Neural progenitor cell (in vitro differentiated cells): Measurements from ENCODE around the gene EXOSC7. TPM values are rescaled to one million over a fixed set of nuclear protein-coding genes. Genes with fewer than 3 reads are reported as not detected.

Experiments
- DNase-seq: peaks from one replicate; pipeline ENCODE4 v3.0.0-alpha.2; 2016; ENCODE audit warnings: low spot score
- H2AFZ ChIP-seq: fragments of 200-600 bp; sonication (generic); replicated peaks from 2 replicates; pipeline ENCODE4 v1.6.1; 2016; ENCODE audit warnings: antibody characterized with exemption
- H3F3A ChIP-seq: fragments of 200-600 bp; sonication (generic); 2 replicates; pipeline ENCODE4 v1.6.1; 2016; ENCODE audit warnings: antibody characterized with exemption, low read depth
- H3K27ac ChIP-seq: fragments of 200-600 bp; sonication (generic); 2 replicates; pipeline ENCODE4 v1.5.1; 2016; ENCODE audit warnings: mild to moderate bottlenecking
- H3K27me3 ChIP-seq: fragments of 200-600 bp; sonication (generic); 2 replicates; pipeline ENCODE4 v1.6.1; 2016; ENCODE audit warnings: mild to moderate bottlenecking, moderate library complexity
- H3K36me3 ChIP-seq: fragments of 200-600 bp; sonication (generic); 2 replicates; pipeline ENCODE4 v1.5.1; 2016
- H3K4me1 ChIP-seq: fragments of 200-600 bp; sonication (generic); 2 replicates; pipeline ENCODE4 v1.6.1; 2016; ENCODE audit warnings: mixed run types
- H3K4me2 ChIP-seq: fragments of 200-600 bp; sonication (generic); 2 replicates; pipeline ENCODE4 v1.6.1; 2016
- H3K4me3 ChIP-seq: fragments of 200-600 bp; sonication (generic); 2 replicates; pipeline ENCODE4 v1.5.1; 2016
- H3K79me2 ChIP-seq: fragments of 200-600 bp; sonication (generic); 2 replicates; pipeline ENCODE4 v1.6.1; 2016; ENCODE audit warnings: low read depth
- H3K9ac ChIP-seq: fragments of 200-600 bp; sonication (generic); 2 replicates; pipeline ENCODE4 v1.6.1; 2016
- H3K9me3 ChIP-seq: fragments of 200-600 bp; sonication (generic); 2 replicates; pipeline ENCODE4 v1.5.1; 2016; ENCODE audit warnings: low read depth
- H4K20me1 ChIP-seq: fragments of 200-600 bp; sonication (generic); 2 replicates; pipeline ENCODE4 v1.6.1; 2016; ENCODE audit warnings: low read depth
- H3K27ac Mint-ChIP-seq: 3 replicates; pipeline ENCODE4 v1.8.0; 2021; ENCODE audit warnings: mixed read lengths
- H3K27me3 Mint-ChIP-seq: 2 replicates; pipeline ENCODE4 v1.8.0; 2022; ENCODE audit warnings: low read depth, mild to moderate bottlenecking, inconsistent platforms, moderate library complexity, mixed read lengths; ENCODE audit not compliant: insufficient read depth
- H3K36me3 Mint-ChIP-seq: 3 replicates; pipeline ENCODE4 v1.8.0; 2021; ENCODE audit warnings: mixed read lengths
- H3K4me1 Mint-ChIP-seq: 3 replicates; pipeline ENCODE4 v1.8.0; 2021; ENCODE audit warnings: mixed read lengths
- H3K4me3 Mint-ChIP-seq: 3 replicates; pipeline ENCODE4 v1.8.0; 2021; ENCODE audit warnings: mild to moderate bottlenecking, moderate library complexity, mixed read lengths
- H3K9me3 Mint-ChIP-seq: 3 replicates; pipeline ENCODE4 v1.8.0; 2020; ENCODE audit warnings: mixed read lengths
- CTCF ChIP-seq: fragments of 200-600 bp; sonication (generic); IDR thresholded peaks from 2 replicates; pipeline ENCODE4 v1.5.1; 2017; ENCODE audit warnings: antibody characterized with exemption, mild to moderate bottlenecking
- EZH2 ChIP-seq: fragments of 200-600 bp; sonication (generic); IDR thresholded peaks from 2 replicates; pipeline ENCODE4 v1.6.1; 2017; ENCODE audit warnings: antibody characterized with exemption, mild to moderate bottlenecking, moderate library complexity
- EZH2phosphoT487 ChIP-seq: fragments of 200-600 bp; sonication (generic); IDR thresholded peaks from 2 replicates; pipeline ENCODE4 v1.6.1; 2017; ENCODE audit warnings: antibody characterized with exemption
- total RNA-seq: library from RNA; depleted of rRNA; stranded (reverse); fragments of >200 nt; gene quantifications from 2 replicates; pipeline ENCODE4 v1.2.3, GENCODE V29; 2015; ENCODE audit warnings: low replicate concordance

EXOSC7 gene
- total RNA-seq, 1 donor from 2014 or later, result 88.7 TPM

GRCh38 chr3:44952689-44953088 is 23.4 kb upstream of the EXOSC7 start:
- no peak overlapping the region for H3K4me3 ChIP-seq
- H3K27me3 ChIP-seq, result no peaks in the 10 kb centered on the region
- H3K9ac ChIP-seq, result no peak overlapping the region
- H3K9me3 ChIP-seq, result no peaks in the 10 kb centered on the region
- Mint-ChIP-seq H3K27ac (no peak overlapping the region), H3K9me3 (no peaks in the 10 kb centered on the region), H3K4me1 (peaks cover 7% of the 10 kb centered on the region), H3K27me3 (no peaks in the 10 kb centered on the region), H3K36me3 (peaks cover 11% of the 10 kb centered on the region), H3K4me3 (no peak overlapping the region)
- TF ChIP-seq EZH2 (no peak), EZH2phosphoT487 (no peak), CTCF (no peak)
- H3K4me2 ChIP-seq, result no peak overlapping the region
- H3F3A ChIP-seq, result peaks cover 20% of the 10 kb centered on the region
- peaks cover 14% of the 10 kb centered on the region for H3K4me1 ChIP-seq
- H3K36me3 ChIP-seq, result no peaks in the 10 kb centered on the region
- H3K27ac ChIP-seq, result no peak overlapping the region
- H2AFZ ChIP-seq, result no peak overlapping the region
- H3K79me2 ChIP-seq, result peaks cover 17% of the 10 kb centered on the region
- no peak for DNase-seq
- H4K20me1 ChIP-seq, result peaks cover 33% of the 10 kb centered on the region

GRCh38 chr3:44954304-44954703 is 21.7 kb upstream of the EXOSC7 start:
- no peak overlapping the region for H3K4me2 ChIP-seq
- H3K4me3 ChIP-seq, result no peak overlapping the region
- H3K9me3 ChIP-seq, result no peaks in the 10 kb centered on the region
- Mint-ChIP-seq H3K27ac (no peak overlapping the region), H3K36me3 (peaks cover 9% of the 10 kb centered on the region), H3K4me3 (no peak overlapping the region), H3K9me3 (no peaks in the 10 kb centered on the region), H3K4me1 (peaks cover 7% of the 10 kb centered on the region), H3K27me3 (no peaks in the 10 kb centered on the region)
- H3K79me2 ChIP-seq, result peaks cover 7% of the 10 kb centered on the region
- no peak for DNase-seq
- no peak overlapping the region for H3K27ac ChIP-seq
- H3K27me3 ChIP-seq, result no peaks in the 10 kb centered on the region
- no peak overlapping the region for H3K9ac ChIP-seq
- no peaks in the 10 kb centered on the region for H3K36me3 ChIP-seq
- TF ChIP-seq CTCF (no peak), EZH2phosphoT487 (no peak), EZH2 (no peak)
- H4K20me1 ChIP-seq, result peaks cover 34% of the 10 kb centered on the region
- peaks cover 14% of the 10 kb centered on the region for H3K4me1 ChIP-seq
- no peak overlapping the region for H2AFZ ChIP-seq
- peaks cover 20% of the 10 kb centered on the region for H3F3A ChIP-seq

- Histone ChIP-seq H3K9me3 (no peaks in the 10 kb centered on the region), H3K4me3 (no peak overlapping the region), H3K4me1 (peaks cover 13% of the 10 kb centered on the region), H3K9ac (no peak overlapping the region), H3K36me3 (no peaks in the 10 kb centered on the region), H3K79me2 (peaks cover 2% of the 10 kb centered on the region), H3K4me2 (no peak overlapping the region), H3K27me3 (no peaks in the 10 kb centered on the region), H3F3A (peaks cover 17% of the 10 kb centered on the region), H4K20me1 (peaks cover 29% of the 10 kb centered on the region), H2AFZ (no peak overlapping the region), H3K27ac (no peak overlapping the region)
- Mint-ChIP-seq H3K9me3 (no peaks in the 10 kb centered on the region), H3K27ac (no peak overlapping the region), H3K4me1 (peaks cover 7% of the 10 kb centered on the region), H3K36me3 (peaks cover 9% of the 10 kb centered on the region), H3K4me3 (no peak overlapping the region), H3K27me3 (no peaks in the 10 kb centered on the region)
- DNase-seq, result no peak
- TF ChIP-seq EZH2phosphoT487 (no peak), CTCF (no peak), EZH2 (no peak)
These were observed 21.1 kb upstream of the EXOSC7 start for GRCh38 chr3:44954962-44955361.
